K562 (cell line): Measurements from ENCODE around the gene VPS11. TPM values are rescaled to one million over a fixed set of nuclear protein-coding genes. Genes with fewer than 3 reads are reported as not detected.

Experiments
- ATAC-seq: fragments of 200-7000 bp; cut with Tn5 transposase; 3 replicates; pipeline ENCODE4 v1.9.1; 2020; ENCODE audit warnings: moderate library complexity
- BruUV-seq: library from RNA; stranded (reverse); fragments of 400-500 nt; replicated peaks from 2 replicates; lab custom pipeline; 2021; lab: Mats Ljungman, UMichigan
- CTCF ChIA-PET: fragments of 300-600 bp; formaldehyde crosslinking; extraction: SDS; loops from one replicate; lab custom pipeline; 2021; ENCODE audit warnings: low intra/inter-chr PET ratio; lab: Yijun Ruan, JAX
- POLR2A ChIA-PET: fragments of 300-600, 350-650 bp; sonication (Branson Sonifier 250); formaldehyde crosslinking; extraction: SDS; loops from one replicate; lab custom pipeline; 2021; ENCODE audit warnings: antibody characterized with exemption, inconsistent platforms; lab: Yijun Ruan, JAX
- DNase-seq, 4 experiments: peaks; one replicate each; pipeline versions ENCODE4 v3.0.0 to v3.0.0-alpha.2; 2011 to 2018; ENCODE audit warnings: low spot score in 3 of 4, mixed read lengths in 3 of 4; ENCODE audit errors: extremely low read depth in 1 of 4
- FAIRE-seq: peaks from 2 replicates; lab custom pipeline; 2011; peaks lifted over from hg19 to GRCh38; lab: Jason Lieb, UNC
- H2AFZ ChIP-seq: 2 replicates; pipeline ENCODE4 v1.6.0; 2011; ENCODE audit warnings: low read depth, low read length, control low read depth, inconsistent platforms
- H3K27ac ChIP-seq: fragments of 200-600 bp; 3 replicates; pipeline ENCODE4 v1.8.0; 2011; ENCODE audit warnings: low read depth, mild to moderate bottlenecking, control low read depth, inconsistent platforms, low read length, moderate library complexity, mixed read lengths; ENCODE audit errors: extremely low read depth
- H3K27me3 ChIP-seq, 2 experiments: fragments of 300-600 bp in 1 of 2; 2 replicates in 1 of 2; 3 replicates in 1 of 2; pipeline versions ENCODE4 v1.6.0 to v1.8.0; 2011; ENCODE audit warnings: inconsistent platforms in 2 of 2, low read length in 2 of 2, mild to moderate bottlenecking in 1 of 2, mixed read lengths in 1 of 2, moderate library complexity in 1 of 2; ENCODE audit not compliant: control insufficient read depth in 2 of 2, insufficient read depth in 2 of 2
- H3K36me3 ChIP-seq: fragments of 300-600 bp; 3 replicates; pipeline ENCODE4 v1.8.0; 2011; ENCODE audit warnings: mild to moderate bottlenecking, low read length, inconsistent platforms; ENCODE audit not compliant: control insufficient read depth, insufficient read depth
- H3K4me1 ChIP-seq, 2 experiments: fragments of 200-600 bp in 1 of 2; replicated peaks in 1 of 2; 2 replicates in 1 of 2; 3 replicates in 1 of 2; pipeline versions ENCODE4 v1.5.1 to v1.8.0; 2011; ENCODE audit warnings: inconsistent platforms in 2 of 2, low read length in 2 of 2, mild to moderate bottlenecking in 1 of 2, mixed read lengths in 1 of 2, moderate library complexity in 1 of 2; ENCODE audit not compliant: control insufficient read depth in 2 of 2, insufficient read depth in 2 of 2
- H3K4me2 ChIP-seq: 2 replicates; pipeline ENCODE4 v1.6.1; 2011; ENCODE audit warnings: low read length, control low read depth, inconsistent platforms, mixed read lengths; ENCODE audit not compliant: insufficient read depth
- H3K4me3 ChIP-seq: fragments of 200-600 bp; sonication (generic), shearing (Covaris generic); 2 replicates; pipeline ENCODE4 v1.5.1; 2016; ENCODE audit warnings: control low read depth, inconsistent platforms
- H3K79me2 ChIP-seq: fragments of 200-600 bp; 3 replicates; pipeline ENCODE4 v1.8.0; 2011; ENCODE audit warnings: low read length, inconsistent platforms; ENCODE audit not compliant: control insufficient read depth, insufficient read depth
- H3K9ac ChIP-seq, 2 experiments: 2 replicates each; pipeline versions ENCODE4 v1.6.0 to v1.6.1; 2011; ENCODE audit warnings: low read depth in 2 of 2, low read length in 2 of 2, control low read depth in 1 of 2, inconsistent platforms in 1 of 2, mild to moderate bottlenecking in 1 of 2, mixed read lengths in 1 of 2; ENCODE audit not compliant: insufficient read depth in 1 of 2
- H3K9me1 ChIP-seq: one replicate; pipeline ENCODE4 v1.6.0; 2011; ENCODE audit warnings: inconsistent platforms, mild to moderate bottlenecking, low read length, moderate library complexity; ENCODE audit not compliant: control insufficient read depth, insufficient read depth
- H3K9me3 ChIP-seq: replicated peaks from 2 replicates; pipeline ENCODE4 v1.5.1; 2011; ENCODE audit warnings: low read depth, low read length, inconsistent platforms; ENCODE audit not compliant: control insufficient read depth, insufficient read depth
- H4K20me1 ChIP-seq: replicated peaks from 2 replicates; pipeline ENCODE4 v1.6.1; 2011; ENCODE audit warnings: low read length, inconsistent platforms, mixed read lengths; ENCODE audit not compliant: control insufficient read depth, insufficient read depth
- ARID1B ChIP-seq: fragments of 450-650 bp; IDR thresholded peaks from 2 replicates; pipeline ENCODE4 v1.6.1; 2016; ENCODE audit warnings: antibody characterized with exemption, mild to moderate bottlenecking, inconsistent platforms
- BCL6 ChIP-seq: fragments of 250-450 bp; sonication (Bioruptor Pico); IDR thresholded peaks from 2 replicates; pipeline ENCODE4 v1.4.0; 2020
- FOXA1 ChIP-seq: fragments of 450-650 bp; IDR thresholded peaks from 2 replicates; pipeline ENCODE4 v1.6.1; 2016; ENCODE audit warnings: mild to moderate bottlenecking, borderline replicate concordance
- KDM2B ChIP-seq: fragments of 250-450 bp; sonication (Bioruptor Pico); IDR thresholded peaks from 2 replicates; pipeline ENCODE4 v1.8.0; 2021; ENCODE audit warnings: mild to moderate bottlenecking, moderate library complexity
- MCM5 ChIP-seq: fragments of 450-650 bp; IDR thresholded peaks from 2 replicates; pipeline ENCODE4 v1.6.1; 2016; ENCODE audit warnings: low read depth
- MIER1 ChIP-seq: fragments of 450-650 bp; IDR thresholded peaks from 2 replicates; pipeline ENCODE4 v1.6.1; 2016; ENCODE audit warnings: antibody characterized with exemption, mild to moderate bottlenecking, low read depth
- MYBL2 ChIP-seq, 2 experiments: fragments of 450-650 bp in 1 of 2; sonication (generic) in 1 of 2; formaldehyde crosslinking in 1 of 2; IDR thresholded peaks; 2 replicates each; pipeline versions ENCODE4 v1.6.1 to v1.8.1; 2017 to 2022; ENCODE audit warnings: borderline replicate concordance in 1 of 2, inconsistent platforms in 1 of 2, low read depth in 1 of 2, mild to moderate bottlenecking in 1 of 2, missing genetic modification reagents in 1 of 2, moderate library complexity in 1 of 2
- NCOR1 ChIP-seq: fragments of 450-650 bp; IDR thresholded peaks from 2 replicates; pipeline ENCODE4 v1.6.1; 2016; ENCODE audit warnings: mild to moderate bottlenecking, moderate library complexity
- SAP30 ChIP-seq: fragments of 200-600 bp; sonication (generic); IDR thresholded peaks from 2 replicates; pipeline ENCODE4 v1.6.1; 2012; ENCODE audit warnings: borderline replicate concordance, low read depth, mild to moderate bottlenecking, moderate library complexity, low read length, control low read depth, inconsistent platforms; ENCODE audit not compliant: insufficient read depth, poor library complexity, severe bottlenecking
- TRIM25 ChIP-seq: fragments of 450-650 bp; IDR thresholded peaks from 2 replicates; pipeline ENCODE4 v1.7.0; 2016; ENCODE audit warnings: borderline replicate concordance
- WGBS: fragments of 100-300 bp; shearing (Covaris generic); methylation state at CpG from one replicate; pipeline ENCODE4 v1.1.6; 2016; ENCODE audit warnings: low coverage, mixed read lengths; ENCODE audit not compliant: insufficient coverage; ENCODE audit errors: missing lambda C conversion rate; 5-methylcytosine and 5-hydroxymethylcytosine counted together
- in situ Hi-C: fragments of 300-500 bp; cut with MboI; formaldehyde crosslinking; loops from 4 replicates; pipeline ENCODE4 v1.15.0; 2018; ENCODE audit warnings: inconsistent platforms, mixed read lengths
- intact Hi-C: fragments of 100-400 bp; cut with micrococcal nuclease; formaldehyde crosslinking; loops from 2 replicates; pipeline ENCODE4 v1.14.2; 2022
- polyA plus RNA-seq, 8 experiments: library from polyadenylated mRNA; depleted of rRNA in 4 of 8; stranded (reverse) in 5 of 8; unstranded in 3 of 8; fragments of >200 nt; fragmentation: Nextera tagmentation in 2 of 8; fragmentation: Illumina TruSeq in 1 of 8; extraction: Ambion mirVana in 2 of 8; extraction: Trizol in 1 of 8; gene quantifications; 2 replicates each; pipeline versions ENCODE4 v1.2.1 to v1.2.3, GENCODE V29; 2011 to 2014; ENCODE audit warnings: inconsistent platforms in 1 of 8, missing spikeins in 1 of 8
- total RNA-seq, 7 experiments: library from RNA; depleted of rRNA in 6 of 7; stranded (reverse); fragments of >200 nt in 6 of 7; fragmentation: Illumina TruSeq in 2 of 7; extraction: Trizol in 2 of 7; gene quantifications; 2 replicates each; pipeline versions ENCODE4 v1.2.1 to v1.2.3, GENCODE V29; 2011 to 2021; ENCODE audit warnings: low replicate concordance in 1 of 7
- TF ChIP-seq, protein P1 (sequence below): fragments of 450-650 bp; formaldehyde crosslinking; IDR thresholded peaks from 2 replicates; pipeline ENCODE4 v1.4.0; 2020; ENCODE audit warnings: mild to moderate bottlenecking, moderate library complexity

VPS11 gene
- total and polyA plus RNA-seq, 9 of the 15 experiments (the other 6 are each of a cell fraction or from before 2014, with no cell fraction given) = 14.1 to 35.5 (median 27.5) TPM

GRCh38 chr11:119047205-119047604 is 20.4 kb upstream of the VPS11 start:
- DNase-seq = no peak
- H3K9me1 ChIP-seq = peaks cover 3% of the 10 kb centered on the region
- ChIA-PET CTCF (no interaction called here), POLR2A (interaction anchor here (0.6 to 9.3 kb wide), 8 partner anchors 7 to 917 kb away, joined by 3 to 132 read pairs (median 3); partner anchors contain the start of genes HYOU1, RPS25, TRAPPC4 and VPS11)
- H3K9ac ChIP-seq = no peak overlapping the region
- no peak for FAIRE-seq
- no peaks in the 10 kb centered on the region for H3K79me2 ChIP-seq
- TF ChIP-seq ARID1B (no peak), KDM2B (no peak), MYBL2 (IDR thresholded peaks at IDR 0.05; ENCODE audit: low read depth) (no peak), MYBL2 (CRISPR knock-in tag; IDR thresholded peaks at IDR 0.05; ENCODE audit: borderline replicate concordance) (no peak), FOXA1 (no peak), MCM5 (no peak), MIER1 (no peak), TRIM25 (no peak), BCL6 (CRISPR knock-in tag) (no peak), NCOR1 (no peak), SAP30 (no peak)
- TF ChIP-seq, protein P1, sequence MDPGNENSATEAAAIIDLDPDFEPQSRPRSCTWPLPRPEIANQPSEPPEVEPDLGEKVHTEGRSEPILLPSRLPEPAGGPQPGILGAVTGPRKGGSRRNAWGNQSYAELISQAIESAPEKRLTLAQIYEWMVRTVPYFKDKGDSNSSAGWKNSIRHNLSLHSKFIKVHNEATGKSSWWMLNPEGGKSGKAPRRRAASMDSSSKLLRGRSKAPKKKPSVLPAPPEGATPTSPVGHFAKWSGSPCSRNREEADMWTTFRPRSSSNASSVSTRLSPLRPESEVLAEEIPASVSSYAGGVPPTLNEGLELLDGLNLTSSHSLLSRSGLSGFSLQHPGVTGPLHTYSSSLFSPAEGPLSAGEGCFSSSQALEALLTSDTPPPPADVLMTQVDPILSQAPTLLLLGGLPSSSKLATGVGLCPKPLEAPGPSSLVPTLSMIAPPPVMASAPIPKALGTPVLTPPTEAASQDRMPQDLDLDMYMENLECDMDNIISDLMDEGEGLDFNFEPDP (CRISPR knock-in tag) = no peak
- H4K20me1 ChIP-seq = no peaks in the 10 kb centered on the region
- intact Hi-C loops = no loop called here
- no peaks in the 10 kb centered on the region for H3K9me3 ChIP-seq
- H3K27me3 ChIP-seq = no peaks in the 10 kb centered on the region
- no peak overlapping the region for H2AFZ ChIP-seq
- no peak overlapping the region for H3K4me3 ChIP-seq
- in situ Hi-C loops = no loop called here
- BruUV-seq = no TSS peak
- H3K4me1 ChIP-seq = no peaks in the 10 kb centered on the region
- no peak overlapping the region for H3K27ac ChIP-seq
- ATAC-seq = no peak
- H3K36me3 ChIP-seq = peaks cover 79% of the 10 kb centered on the region
- no peak overlapping the region for H3K4me2 ChIP-seq
- WGBS = 93% methylated on average over 6 of the region's 6 CpGs
